IMR-90 (cell line): ENCODE results near the gene PRLR. TPM values are rescaled to one million over a fixed set of nuclear protein-coding genes. Genes with fewer than 3 reads are reported as not detected.

ENCODE experiments used
- ATAC-seq: fragments of 200-7000 bp; cut with Tn5 transposase; 2 replicates; pipeline ENCODE4 v1.9.1; 2020; ENCODE audit warnings: low read depth, mild to moderate bottlenecking, moderate library complexity
- BruUV-seq: library from RNA; stranded (reverse); fragments of 400-500 nt; replicated peaks from 2 replicates; lab custom pipeline; 2021; lab: Mats Ljungman, UMichigan
- CTCF ChIA-PET: fragments of 300-600 bp; formaldehyde crosslinking; extraction: SDS; loops from one replicate; lab custom pipeline; 2021; ENCODE audit warnings: antibody characterized with exemption; lab: Yijun Ruan, JAX
- POLR2A ChIA-PET: fragments of 300-600 bp; sonication (Branson Sonifier 250); formaldehyde crosslinking; loops from one replicate; lab custom pipeline; 2022; ENCODE audit warnings: antibody characterized with exemption; ENCODE audit not compliant: unreplicated experiment; lab: Charles Lee
- DNase-seq: peaks from one replicate; pipeline ENCODE4 v3.0.0; 2013
- H2AFZ ChIP-seq: replicated peaks from 2 replicates; pipeline ENCODE3; 2013; ENCODE audit warnings: low read length, mild to moderate bottlenecking; ENCODE audit not compliant: poor library complexity
- H2AK5ac ChIP-seq: 2 replicates; pipeline ENCODE4 v1.6.1; 2013; ENCODE audit warnings: low read depth, low read length, inconsistent platforms
- H2AK9ac ChIP-seq: replicated peaks from 2 replicates; pipeline ENCODE3; 2013; ENCODE audit warnings: mild to moderate bottlenecking, low read depth, low read length, moderate library complexity; ENCODE audit not compliant: poor library complexity
- H2BK120ac ChIP-seq: 2 replicates; pipeline ENCODE4 v1.6.1; 2013; ENCODE audit warnings: low read depth, low read length, inconsistent platforms
- H2BK15ac ChIP-seq: 3 replicates; pipeline ENCODE4 v1.6.1; 2013; ENCODE audit warnings: low read depth, low read length, inconsistent platforms
- H2BK20ac ChIP-seq: 2 replicates; pipeline ENCODE4 v1.6.1; 2013; ENCODE audit warnings: low read depth, mild to moderate bottlenecking, inconsistent platforms, low read length, moderate library complexity
- H2BK5ac ChIP-seq: 2 replicates; pipeline ENCODE4 v1.6.1; 2013; ENCODE audit warnings: mild to moderate bottlenecking, low read depth, low read length, inconsistent platforms; ENCODE audit not compliant: poor library complexity, severe bottlenecking
- H3K14ac ChIP-seq: replicated peaks from 2 replicates; pipeline ENCODE4 v1.6.1; 2013; ENCODE audit warnings: low read depth, low read length, inconsistent platforms
- H3K18ac ChIP-seq: 2 replicates; pipeline ENCODE4 v1.6.1; 2013; ENCODE audit warnings: low read depth, low read length, control low read depth
- H3K23ac ChIP-seq: 2 replicates; pipeline ENCODE4 v1.6.1; 2013; ENCODE audit warnings: low read depth, low read length, inconsistent platforms
- H3K27ac ChIP-seq: 2 replicates; pipeline ENCODE4 v1.5.1; 2013; ENCODE audit warnings: mild to moderate bottlenecking, control low read depth, low read length; ENCODE audit not compliant: insufficient read depth
- H3K27me3 ChIP-seq: 2 replicates; pipeline ENCODE4 v1.6.1; 2013; ENCODE audit warnings: low read length; ENCODE audit not compliant: control insufficient read depth, insufficient read depth
- H3K36me3 ChIP-seq: 2 replicates; pipeline ENCODE4 v1.6.1; 2013; ENCODE audit warnings: low read length, mixed read lengths; ENCODE audit not compliant: control insufficient read depth, insufficient read depth
- H3K4ac ChIP-seq: 2 replicates; pipeline ENCODE4 v1.6.1; 2013; ENCODE audit warnings: low read depth, low read length, inconsistent platforms
- H3K4me1 ChIP-seq: 2 replicates; pipeline ENCODE4 v1.6.1; 2013; ENCODE audit warnings: low read length, mixed read lengths; ENCODE audit not compliant: control insufficient read depth, insufficient read depth
- H3K4me2 ChIP-seq: 2 replicates; pipeline ENCODE4 v1.6.1; 2013; ENCODE audit warnings: low read depth, mild to moderate bottlenecking, control low read depth, low read length, moderate library complexity
- H3K4me3 ChIP-seq: 2 replicates; pipeline ENCODE4 v1.5.1; 2013; ENCODE audit warnings: low read depth, mild to moderate bottlenecking, control low read depth, low read length, moderate library complexity; ENCODE audit not compliant: insufficient read depth
- H3K56ac ChIP-seq: 2 replicates; pipeline ENCODE4 v1.6.1; 2013; ENCODE audit warnings: low read length, inconsistent platforms; ENCODE audit not compliant: insufficient read depth; ENCODE audit errors: extremely low read depth
- H3K79me1 ChIP-seq, 2 experiments: 2 replicates each; pipeline ENCODE4 v1.6.1; 2013; ENCODE audit warnings: low read length in 2 of 2, inconsistent platforms in 1 of 2, low read depth in 1 of 2
- H3K9ac ChIP-seq: 2 replicates; pipeline ENCODE4 v1.6.1; 2013; ENCODE audit warnings: low read depth, low read length, control low read depth
- H3K9me1 ChIP-seq: 2 replicates; pipeline ENCODE4 v1.6.1; 2013; ENCODE audit warnings: low read length, inconsistent platforms; ENCODE audit not compliant: insufficient read depth
- H3K9me3 ChIP-seq: 2 replicates; pipeline ENCODE4 v1.6.1; 2013; ENCODE audit warnings: low read length; ENCODE audit not compliant: control insufficient read depth, insufficient read depth
- H4K20me1 ChIP-seq: 2 replicates; pipeline ENCODE4 v1.6.1; 2013; ENCODE audit warnings: low read length, inconsistent platforms; ENCODE audit not compliant: insufficient read depth
- H4K5ac ChIP-seq: 2 replicates; pipeline ENCODE4 v1.6.1; 2013; ENCODE audit warnings: mild to moderate bottlenecking, low read depth, low read length, control low read depth
- H4K8ac ChIP-seq, 2 experiments: 2 replicates each; pipeline ENCODE4 v1.6.1; 2013; ENCODE audit warnings: low read depth in 2 of 2, low read length in 2 of 2, control low read depth in 1 of 2, inconsistent platforms in 1 of 2
- H4K91ac ChIP-seq: 2 replicates; pipeline ENCODE4 v1.6.1; 2013; ENCODE audit warnings: low read depth, low read length, inconsistent platforms; ENCODE audit not compliant: insufficient read depth
- BHLHE40 ChIP-seq: fragments of 150-350 bp; IDR thresholded peaks from 2 replicates; pipeline ENCODE4 v1.6.1; 2016; ENCODE audit warnings: mild to moderate bottlenecking, low read depth, low read length
- CEBPB ChIP-seq: IDR thresholded peaks from 2 replicates; pipeline ENCODE4 v1.6.1; 2012; ENCODE audit warnings: low read depth, low read length, improper control_type of control experiment
- CHD1 ChIP-seq: IDR thresholded peaks from 2 replicates; pipeline ENCODE4 v1.6.1; 2012; ENCODE audit warnings: low read depth, low read length, improper control_type of control experiment
- FOS ChIP-seq: fragments of 150-350 bp; IDR thresholded peaks from 2 replicates; pipeline ENCODE4 v1.6.1; 2016; ENCODE audit warnings: low read depth, low read length
- MAFK ChIP-seq: IDR thresholded peaks from 2 replicates; pipeline ENCODE4 v1.6.1; 2012; ENCODE audit warnings: low read depth, low read length, improper control_type of control experiment
- MAZ ChIP-seq: IDR thresholded peaks from 2 replicates; pipeline ENCODE4 v1.6.1; 2012; ENCODE audit warnings: low read depth, mild to moderate bottlenecking, low read length, improper control_type of control experiment, moderate library complexity, borderline replicate concordance
- MXI1 ChIP-seq: IDR thresholded peaks from 2 replicates; pipeline ENCODE4 v1.6.1; 2012; ENCODE audit warnings: low read depth, mild to moderate bottlenecking, low read length, moderate library complexity, borderline replicate concordance
- NFE2L2 ChIP-seq: fragments of 150-350 bp; IDR thresholded peaks from 2 replicates; pipeline ENCODE4 v1.6.1; 2016; ENCODE audit warnings: low read depth, mild to moderate bottlenecking, low read length
- POLR2A ChIP-seq: IDR thresholded peaks from 2 replicates; pipeline ENCODE4 v1.6.1; 2012; ENCODE audit warnings: mild to moderate bottlenecking, low read depth, low read length
- RAD21 ChIP-seq: IDR thresholded peaks from 2 replicates; pipeline ENCODE4 v1.6.1; 2012; ENCODE audit warnings: low read length, improper control_type of control experiment
- RCOR1 ChIP-seq: IDR thresholded peaks from 2 replicates; pipeline ENCODE4 v1.6.1; 2012; ENCODE audit warnings: mild to moderate bottlenecking, low read length, improper control_type of control experiment; ENCODE audit not compliant: insufficient replicate concordance
- RFX5 ChIP-seq: IDR thresholded peaks from 2 replicates; pipeline ENCODE4 v1.8.0; 2012; ENCODE audit warnings: low read depth, mild to moderate bottlenecking, low read length, moderate library complexity
- SMC3 ChIP-seq: fragments of 150-350 bp; IDR thresholded peaks from 2 replicates; pipeline ENCODE4 v1.6.1; 2016; ENCODE audit warnings: low read depth, mild to moderate bottlenecking, antibody characterized with exemption, low read length, moderate library complexity
- WGBS, 2 experiments: methylation state at CpG; one replicate each; pipeline versions ENCODE4 v1.1.5 to v1.1.7; 2013; ENCODE audit warnings: missing lambda C conversion rate in 2 of 2; ENCODE audit not compliant: insufficient read length in 1 of 2; ENCODE audit errors: extremely low coverage in 2 of 2; 5-methylcytosine and 5-hydroxymethylcytosine counted together
- dilution Hi-C: fragments of 300-500 bp; cut with HindIII; formaldehyde crosslinking; loops from one replicate; pipeline ENCODE4 v1.14.3; 2018; ENCODE audit warnings: low sequenced_read_pairs; ENCODE audit not compliant: unreplicated experiment
- in situ Hi-C: fragments of 300-500 bp; cut with MboI; formaldehyde crosslinking; loops from 3 replicates; pipeline ENCODE4 v1.14.3; 2019; ENCODE audit warnings: low sequenced_read_pairs, inconsistent platforms, mixed read lengths
- intact Hi-C: fragments of 100-400 bp; cut with micrococcal nuclease; formaldehyde crosslinking; loops from 2 replicates; pipeline ENCODE4 v1.10.0; 2022
- polyA plus RNA-seq, 3 experiments: library from polyadenylated mRNA; depleted of rRNA; stranded (reverse); fragments of >200 nt; gene quantifications; 2 replicates each; pipeline ENCODE4 v1.2.3, GENCODE V29; 2012; ENCODE audit warnings: low replicate concordance in 1 of 3
- total RNA-seq: library from RNA; depleted of rRNA; stranded (reverse); fragments of >200 nt; gene quantifications from 2 replicates; pipeline ENCODE4 v1.2.3, GENCODE V29; 2012
- TF ChIP-seq, protein P1 (sequence below): conservative IDR thresholded peaks from 2 replicates; pipeline ENCODE4 v1.5.1; 2012; ENCODE audit warnings: mild to moderate bottlenecking, low read depth, low read length, improper control_type of control experiment
- TF ChIP-seq, protein P2 (sequence below): fragments of 150-350 bp; IDR thresholded peaks from 2 replicates; pipeline ENCODE4 v1.6.1; 2017; ENCODE audit warnings: mild to moderate bottlenecking, antibody characterized with exemption, low read length, low read depth
- TF ChIP-seq, protein P3 (sequence below): fragments of 150-350 bp; IDR thresholded peaks from 2 replicates; pipeline ENCODE4 v1.6.1; 2016; ENCODE audit warnings: low read depth, mild to moderate bottlenecking, low read length, moderate library complexity, borderline replicate concordance

The PRLR gene
- total and polyA plus RNA-seq, 2 of the 4 experiments (the other 2 are of a cell fraction): 0.24 to 0.54 TPM

DNA sequence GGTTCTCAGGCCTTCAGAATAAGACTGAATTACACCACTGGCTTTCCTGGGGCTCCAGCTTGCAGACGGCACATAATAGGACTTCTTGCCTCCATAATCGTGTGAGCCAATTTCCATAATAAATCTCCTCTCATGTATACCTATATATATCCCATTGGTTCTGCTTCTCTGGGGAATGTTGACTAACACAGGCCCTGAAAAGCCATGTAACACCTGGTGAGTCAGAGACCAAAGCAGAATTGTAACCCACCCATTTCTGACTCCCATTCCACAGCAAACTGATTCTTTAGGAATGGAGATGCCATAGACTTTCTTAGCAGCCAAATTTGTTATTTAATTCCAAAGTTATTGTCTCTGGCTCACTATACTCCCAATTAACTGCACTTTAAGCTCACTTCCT is 97.1 kb downstream of the PRLR start:
- Histone ChIP-seq H3K79me1 (no peaks in the 10 kb centered on the region), H3K4ac (no peak overlapping the region), H4K20me1 (no peaks in the 10 kb centered on the region), H4K5ac (no peak overlapping the region), H2AFZ (no peak overlapping the region), H3K56ac (no peak overlapping the region), H4K91ac (no peak overlapping the region), H2AK5ac (no peak overlapping the region), H2BK120ac (no peak overlapping the region), H2BK5ac (no peak overlapping the region), H3K36me3 (no peaks in the 10 kb centered on the region), H2AK9ac (no peak overlapping the region), H3K9ac (no peak overlapping the region), H3K27ac (no peak overlapping the region), H3K9me3 (no peaks in the 10 kb centered on the region), H3K4me2 (no peak overlapping the region), H2BK20ac (no peak overlapping the region), H3K4me3 (no peak overlapping the region), H3K18ac (no peak overlapping the region), H4K8ac (no peak overlapping the region), H3K27me3 (no peaks in the 10 kb centered on the region), H3K9me1 (peaks cover 8% of the 10 kb centered on the region), H3K4me1 (peaks cover 19% of the 10 kb centered on the region), H2BK15ac (no peak overlapping the region), H3K23ac (no peak overlapping the region), H3K14ac (no peak overlapping the region)
- POLR2A ChIA-PET: no interaction called here
- no CpG with 5 or more reads among the region's 2 CpGs for WGBS, 2 experiments
- dilution Hi-C loops (no loop called here), intact Hi-C loops (no loop called here), in situ Hi-C loops (no loop called here)
- TF ChIP-seq BHLHE40: no peak
- no peak for TF ChIP-seq POLR2A
- TF ChIP-seq, protein P1, sequence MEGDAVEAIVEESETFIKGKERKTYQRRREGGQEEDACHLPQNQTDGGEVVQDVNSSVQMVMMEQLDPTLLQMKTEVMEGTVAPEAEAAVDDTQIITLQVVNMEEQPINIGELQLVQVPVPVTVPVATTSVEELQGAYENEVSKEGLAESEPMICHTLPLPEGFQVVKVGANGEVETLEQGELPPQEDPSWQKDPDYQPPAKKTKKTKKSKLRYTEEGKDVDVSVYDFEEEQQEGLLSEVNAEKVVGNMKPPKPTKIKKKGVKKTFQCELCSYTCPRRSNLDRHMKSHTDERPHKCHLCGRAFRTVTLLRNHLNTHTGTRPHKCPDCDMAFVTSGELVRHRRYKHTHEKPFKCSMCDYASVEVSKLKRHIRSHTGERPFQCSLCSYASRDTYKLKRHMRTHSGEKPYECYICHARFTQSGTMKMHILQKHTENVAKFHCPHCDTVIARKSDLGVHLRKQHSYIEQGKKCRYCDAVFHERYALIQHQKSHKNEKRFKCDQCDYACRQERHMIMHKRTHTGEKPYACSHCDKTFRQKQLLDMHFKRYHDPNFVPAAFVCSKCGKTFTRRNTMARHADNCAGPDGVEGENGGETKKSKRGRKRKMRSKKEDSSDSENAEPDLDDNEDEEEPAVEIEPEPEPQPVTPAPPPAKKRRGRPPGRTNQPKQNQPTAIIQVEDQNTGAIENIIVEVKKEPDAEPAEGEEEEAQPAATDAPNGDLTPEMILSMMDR: no peak
- TF ChIP-seq MXI1: no peak
- no peak for TF ChIP-seq CHD1
- TF ChIP-seq SMC3: no peak
- no peak for TF ChIP-seq CEBPB
- no peak for TF ChIP-seq MAFK
- TF ChIP-seq, protein P2, sequence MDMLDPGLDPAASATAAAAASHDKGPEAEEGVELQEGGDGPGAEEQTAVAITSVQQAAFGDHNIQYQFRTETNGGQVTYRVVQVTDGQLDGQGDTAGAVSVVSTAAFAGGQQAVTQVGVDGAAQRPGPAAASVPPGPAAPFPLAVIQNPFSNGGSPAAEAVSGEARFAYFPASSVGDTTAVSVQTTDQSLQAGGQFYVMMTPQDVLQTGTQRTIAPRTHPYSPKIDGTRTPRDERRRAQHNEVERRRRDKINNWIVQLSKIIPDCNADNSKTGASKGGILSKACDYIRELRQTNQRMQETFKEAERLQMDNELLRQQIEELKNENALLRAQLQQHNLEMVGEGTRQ: no peak
- TF ChIP-seq NFE2L2: no peak
- TF ChIP-seq RAD21: no peak
- TF ChIP-seq RFX5: no peak
- TF ChIP-seq MAZ: no peak
- TF ChIP-seq, protein P3, sequence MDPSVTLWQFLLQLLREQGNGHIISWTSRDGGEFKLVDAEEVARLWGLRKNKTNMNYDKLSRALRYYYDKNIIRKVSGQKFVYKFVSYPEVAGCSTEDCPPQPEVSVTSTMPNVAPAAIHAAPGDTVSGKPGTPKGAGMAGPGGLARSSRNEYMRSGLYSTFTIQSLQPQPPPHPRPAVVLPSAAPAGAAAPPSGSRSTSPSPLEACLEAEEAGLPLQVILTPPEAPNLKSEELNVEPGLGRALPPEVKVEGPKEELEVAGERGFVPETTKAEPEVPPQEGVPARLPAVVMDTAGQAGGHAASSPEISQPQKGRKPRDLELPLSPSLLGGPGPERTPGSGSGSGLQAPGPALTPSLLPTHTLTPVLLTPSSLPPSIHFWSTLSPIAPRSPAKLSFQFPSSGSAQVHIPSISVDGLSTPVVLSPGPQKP: no peak
- no peak for TF ChIP-seq RCOR1
- TF ChIP-seq FOS: no peak
- no TSS peak for BruUV-seq
- CTCF ChIA-PET: no interaction called here
- DNase-seq (peak; percentile 21), ATAC-seq (no peak)
